Large intestine (tissue), 3 donors: ENCODE data around the gene OSGIN1. TPM values are rescaled to one million over a fixed set of nuclear protein-coding genes. Genes with fewer than 3 reads are reported as not detected.

ENCODE experiments used
- DNase-seq, 2 donors: peaks; one replicate each; pipeline versions ENCODE4 v3.0.0 to v3.0.0-alpha.2; 2013
- H3K27ac ChIP-seq: one replicate; pipeline ENCODE4 v1.5.1; 2013; ENCODE audit warnings: low read length
- H3K27me3 ChIP-seq: 2 replicates; pipeline ENCODE4 v1.6.1; 2013; ENCODE audit warnings: low read length; ENCODE audit not compliant: control insufficient read depth, insufficient read depth
- H3K36me3 ChIP-seq: 2 replicates; pipeline ENCODE4 v1.6.1; 2013; ENCODE audit warnings: low read length; ENCODE audit not compliant: control insufficient read depth, insufficient read depth
- H3K4me1 ChIP-seq: one replicate; pipeline ENCODE4 v1.6.1; 2013; ENCODE audit warnings: low read length; ENCODE audit not compliant: control insufficient read depth, insufficient read depth
- H3K4me3 ChIP-seq: one replicate; pipeline ENCODE4 v1.5.1; 2013; ENCODE audit warnings: low read length
- H3K9me3 ChIP-seq: one replicate; pipeline ENCODE4 v1.6.1; 2013; ENCODE audit warnings: mild to moderate bottlenecking, low read depth, low read length, moderate library complexity; ENCODE audit not compliant: control insufficient read depth
- WGBS: methylation state at CpG from one replicate; pipeline ENCODE4 v1.1.5; 2013; ENCODE audit warnings: low lambda C conversion rate; ENCODE audit not compliant: insufficient coverage; 5-methylcytosine and 5-hydroxymethylcytosine counted together
- polyA plus RNA-seq: library from polyadenylated mRNA; unstranded; fragments of 120-200 nt; gene quantifications from one replicate; pipeline ENCODE4 v1.2.1, GENCODE V29; 2013

The OSGIN1 gene
- polyA plus RNA-seq, 1 donor: 8.4 TPM

DNA sequence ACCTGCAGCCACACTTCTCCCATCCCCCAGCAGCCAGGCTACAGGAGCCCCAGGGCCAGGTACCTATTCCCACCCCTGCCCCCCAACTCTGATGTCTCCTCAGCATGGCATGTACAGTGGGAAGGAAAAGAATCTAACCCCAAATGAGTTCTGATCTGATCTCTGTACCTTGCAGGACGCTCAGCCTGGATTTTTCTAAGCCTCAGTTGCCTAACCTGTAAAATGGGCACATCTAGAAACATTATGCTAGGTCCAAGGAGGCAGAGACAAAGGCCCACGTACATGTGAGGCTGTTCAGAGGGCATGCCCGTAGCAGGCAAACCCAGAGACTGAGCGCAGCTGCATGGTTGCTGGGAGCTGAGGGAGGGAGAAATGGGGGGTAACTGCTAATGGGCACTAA, 54.5 kb downstream of the OSGIN1 start:
- no CpG with 5 or more reads among the region's 4 CpGs for whole genome bisulfite sequencing
- no peaks in the 10 kb centered on the region for H3K36me3 ChIP-seq
- H3K27me3 ChIP-seq: peaks cover 7% of the 10 kb centered on the region
- H3K4me1 ChIP-seq: no peaks in the 10 kb centered on the region
- no peak for DNase-seq
- H3K9me3 ChIP-seq: no peaks in the 10 kb centered on the region
- no peak overlapping the region for H3K27ac ChIP-seq
- no peak overlapping the region for H3K4me3 ChIP-seq

- no peak for DNase-seq
- Histone ChIP-seq H3K4me3 (no peak overlapping the region), H3K27ac (no peak overlapping the region), H3K36me3 (no peaks in the 10 kb centered on the region), H3K9me3 (no peaks in the 10 kb centered on the region), H3K4me1 (no peaks in the 10 kb centered on the region), H3K27me3 (peaks cover 7% of the 10 kb centered on the region)
- 70% methylated on average over 2 of the region's 8 CpGs for WGBS
Observed at GRCh38 chr16:84007965-84008364, 54.9 kb downstream of the OSGIN1 start.

DNA sequence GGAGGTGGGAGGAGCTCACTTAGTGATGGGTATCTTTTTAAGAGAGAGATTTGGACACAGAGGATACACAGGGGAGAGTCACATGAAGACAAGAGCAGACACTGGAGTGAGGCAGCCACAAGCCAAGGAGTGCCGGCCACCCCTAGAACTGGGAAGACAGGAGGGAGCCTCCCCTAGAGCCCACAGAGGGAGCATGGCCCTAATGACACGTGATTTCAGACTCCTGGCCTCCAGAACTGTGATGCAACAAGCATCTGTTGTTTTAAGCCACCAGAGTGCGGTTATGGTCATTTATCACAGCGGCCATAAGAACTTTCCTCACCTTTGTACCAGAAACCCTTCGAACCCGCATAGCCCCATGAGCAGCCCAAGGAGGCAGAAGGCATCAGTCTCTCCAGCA, 56.2 kb downstream of the OSGIN1 start:
- Histone ChIP-seq H3K4me1 (no peaks in the 10 kb centered on the region), H3K36me3 (no peaks in the 10 kb centered on the region), H3K27ac (no peak overlapping the region), H3K4me3 (no peak overlapping the region), H3K9me3 (no peaks in the 10 kb centered on the region), H3K27me3 (peaks cover 7% of the 10 kb centered on the region)
- no CpG with 5 or more reads among the region's 6 CpGs for WGBS
- no peak for DNase-seq

GRCh38 chr16:84013787-84014569, 60.9 kb downstream of the OSGIN1 start:
- WGBS: no CpG with 5 or more reads among the region's 14 CpGs
- DNase-seq: peak; percentile 83 to 92
- H3K27ac ChIP-seq: no peak overlapping the region
- no peaks in the 10 kb centered on the region for H3K27me3 ChIP-seq
- H3K36me3 ChIP-seq: no peaks in the 10 kb centered on the region
- H3K4me1 ChIP-seq: no peaks in the 10 kb centered on the region
- no peak overlapping the region for H3K4me3 ChIP-seq
- H3K9me3 ChIP-seq: no peaks in the 10 kb centered on the region

- no peaks in the 10 kb centered on the region for H3K9me3 ChIP-seq
- DNase-seq: no peak
- no peak overlapping the region for H3K27ac ChIP-seq
- no peaks in the 10 kb centered on the region for H3K4me1 ChIP-seq
- no peaks in the 10 kb centered on the region for H3K27me3 ChIP-seq
- no peak overlapping the region for H3K4me3 ChIP-seq
- H3K36me3 ChIP-seq: no peaks in the 10 kb centered on the region
- WGBS: no CpG with 5 or more reads among the region's 14 CpGs
Observed at GRCh38 chr16:84014570-84015327, 61.7 kb downstream of the OSGIN1 start.

DNA sequence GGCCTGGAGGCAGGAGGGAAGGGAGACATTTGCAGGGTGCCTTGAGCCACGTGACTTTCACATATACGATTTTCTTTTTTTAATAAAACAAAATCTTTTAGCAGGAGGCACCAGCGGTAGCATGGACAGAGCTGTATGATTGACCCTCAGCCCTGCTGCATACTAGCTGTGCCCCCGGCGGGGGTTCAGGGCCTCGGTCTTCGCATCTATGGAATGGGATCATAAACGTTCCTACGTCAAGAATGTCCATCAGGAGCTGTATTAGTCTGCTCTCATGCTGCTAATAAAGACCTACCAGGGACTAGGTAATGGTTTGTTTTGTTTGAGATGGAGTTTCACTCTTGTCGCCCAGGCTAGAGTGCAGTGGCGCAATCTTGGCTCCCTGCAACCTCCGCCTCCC, 62.4 kb downstream of the OSGIN1 start:
- no peak overlapping the region for H3K4me3 ChIP-seq
- no peaks in the 10 kb centered on the region for H3K36me3 ChIP-seq
- DNase-seq: no peak
- no CpG with 5 or more reads among the region's 12 CpGs for WGBS
- H3K4me1 ChIP-seq: no peaks in the 10 kb centered on the region
- no peak overlapping the region for H3K27ac ChIP-seq
- H3K27me3 ChIP-seq: no peaks in the 10 kb centered on the region
- no peaks in the 10 kb centered on the region for H3K9me3 ChIP-seq

Other genes starting within 250 kb of the OSGIN1 start
- 127 TPM for gene HSBP1, start 145.3 kb upstream of the OSGIN1 start, polyA plus RNA-seq
- 5.4 TPM for gene MLYCD, start 54.1 kb upstream of the OSGIN1 start, polyA plus RNA-seq
- 6.6 TPM for gene NECAB2, start 15.0 kb downstream of the OSGIN1 start, polyA plus RNA-seq
- 0.12 TPM for gene SLC38A8, start 89.6 kb downstream of the OSGIN1 start, polyA plus RNA-seq
- gene MBTPS1, start 163.7 kb downstream of the OSGIN1 start, polyA plus RNA-seq: 67.7 TPM
- 19.3 TPM for gene HSDL1, start 191.9 kb downstream of the OSGIN1 start, polyA plus RNA-seq
- gene DNAAF1, start 192.1 kb downstream of the OSGIN1 start, polyA plus RNA-seq: 0.55 TPM
- 46.7 TPM for gene TAF1C, start 233.8 kb downstream of the OSGIN1 start, polyA plus RNA-seq
- 0.43 TPM for gene ADAD2, start 237.9 kb downstream of the OSGIN1 start, polyA plus RNA-seq